Measurements from ENCODE around the gene RREB1. TPM values are rescaled to one million over a fixed set of nuclear protein-coding genes. Genes with fewer than 3 reads are reported as not detected.

Gene RREB1
- total RNA-seq, 1 donor from 2014 or later = 17.5 TPM

DNA sequence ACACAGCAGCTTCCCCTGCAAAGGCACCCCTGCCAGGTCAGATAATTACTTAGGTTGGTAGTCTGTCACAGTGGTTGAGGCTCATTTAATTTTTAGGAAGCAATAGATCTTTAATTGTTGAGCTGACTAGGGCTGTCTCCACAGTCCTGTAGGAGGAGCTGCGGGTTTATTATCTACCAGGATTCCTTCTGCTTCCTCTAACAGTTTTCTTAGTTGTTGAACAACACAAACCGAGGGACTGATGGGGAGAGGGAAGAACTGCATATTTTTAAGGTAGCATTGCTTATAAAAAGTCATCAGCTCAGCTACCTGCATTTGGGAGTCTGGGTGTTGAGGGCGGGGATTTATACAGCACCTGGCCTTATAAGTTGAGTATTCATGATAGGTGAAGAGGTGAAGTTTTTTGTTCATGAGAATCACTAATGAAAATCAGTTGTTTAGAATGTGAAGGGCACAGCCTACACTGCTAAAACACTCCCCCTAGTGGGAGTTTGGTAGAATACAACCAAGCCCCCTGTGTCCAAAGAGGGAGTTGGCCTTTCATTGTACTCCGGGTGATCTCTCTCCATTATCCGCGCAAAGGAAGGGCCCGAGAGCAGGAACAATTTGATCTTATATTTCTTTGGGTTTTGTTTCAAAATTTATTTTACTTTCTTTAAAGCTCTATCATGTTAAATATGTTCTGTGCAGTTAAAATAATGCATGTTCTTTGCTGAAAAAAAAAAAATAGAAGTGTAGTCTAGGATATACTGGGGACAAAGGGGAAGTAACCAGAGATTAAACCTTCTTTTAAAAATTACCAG is 135.6 kb downstream of the RREB1 start:
- peak; percentile 63 to 77 for DNase-seq (ENCODE audit: low read depth in 2 of 2)

DNA sequence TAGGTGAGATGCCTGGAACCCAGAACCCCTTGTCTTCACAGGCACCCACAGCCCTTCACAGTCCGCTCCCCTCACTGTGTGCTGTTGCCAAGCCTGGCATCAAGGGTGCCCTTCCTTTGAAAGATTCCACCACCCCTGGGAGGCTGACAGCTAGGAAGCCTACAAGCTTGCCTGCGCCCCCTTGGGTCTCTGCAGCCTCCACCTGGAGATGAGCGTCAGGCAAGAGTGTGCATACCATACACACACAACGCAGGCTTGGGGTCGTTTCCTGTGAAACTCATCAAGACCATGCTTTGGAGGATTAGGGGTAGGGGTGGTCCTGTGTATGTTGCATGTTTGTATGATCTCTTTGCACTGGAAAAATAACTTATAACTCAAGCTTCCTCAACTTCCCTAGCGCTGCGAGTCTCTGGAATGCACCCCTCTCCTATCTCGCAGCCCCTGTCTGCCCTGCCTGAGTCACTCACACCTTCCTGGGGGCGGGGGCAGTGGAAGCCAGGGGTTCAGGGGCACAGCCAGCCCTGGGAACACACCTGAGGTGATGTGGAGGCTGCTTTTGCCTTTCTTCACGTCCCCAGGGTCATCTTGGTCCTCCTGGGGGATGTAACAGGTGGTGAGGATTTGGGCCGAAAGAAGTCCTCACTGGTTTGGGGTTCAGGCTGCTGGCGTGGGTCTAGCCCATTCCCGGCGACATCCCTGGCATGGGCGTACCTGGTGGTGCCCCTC is 138.1 kb downstream of the RREB1 start:
- DNase-seq (ENCODE audit: low read depth in 2 of 2) = no peak

GRCh38 chr6:7246401-7247178 is 138.8 kb downstream of the RREB1 start:
- DNase-seq (ENCODE audit: low read depth in 2 of 2) = no peak

- DNase-seq (ENCODE audit: low read depth in 2 of 2) = no peak
Measured at GRCh38 chr6:7247179-7247456, 139.4 kb downstream of the RREB1 start.

- DNase-seq (ENCODE audit: low read depth in 2 of 2) = no peak
Measured at GRCh38 chr6:7247828-7248227, 140.1 kb downstream of the RREB1 start.

GRCh38 chr6:7249391-7249790 is 141.6 kb downstream of the RREB1 start:
- no peak for DNase-seq (ENCODE audit: low read depth in 2 of 2)

GRCh38 chr6:7249946-7250643 is 142.3 kb downstream of the RREB1 start:
- no peak for DNase-seq (ENCODE audit: low read depth in 2 of 2)

DNA sequence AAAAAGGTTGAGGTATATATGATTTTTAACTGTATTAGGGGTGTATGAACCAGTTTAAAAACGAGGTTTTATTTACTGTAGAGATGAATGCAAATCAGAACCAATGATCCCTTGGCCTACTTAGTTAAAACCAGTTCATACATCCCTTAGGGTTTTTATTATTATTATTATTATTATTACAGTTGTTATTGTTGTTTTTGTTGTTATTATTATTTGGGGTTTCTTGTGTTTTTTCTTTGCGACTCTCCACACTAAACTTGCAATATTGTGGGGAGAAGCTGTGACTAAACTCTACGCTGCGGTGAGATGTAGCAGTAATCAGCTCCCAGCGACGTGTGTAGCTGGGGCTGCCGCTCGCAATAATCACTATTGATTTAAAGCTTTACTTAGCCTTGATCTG is 143.1 kb downstream of the RREB1 start:
- no peak for DNase-seq (ENCODE audit: low read depth in 2 of 2)

DNA sequence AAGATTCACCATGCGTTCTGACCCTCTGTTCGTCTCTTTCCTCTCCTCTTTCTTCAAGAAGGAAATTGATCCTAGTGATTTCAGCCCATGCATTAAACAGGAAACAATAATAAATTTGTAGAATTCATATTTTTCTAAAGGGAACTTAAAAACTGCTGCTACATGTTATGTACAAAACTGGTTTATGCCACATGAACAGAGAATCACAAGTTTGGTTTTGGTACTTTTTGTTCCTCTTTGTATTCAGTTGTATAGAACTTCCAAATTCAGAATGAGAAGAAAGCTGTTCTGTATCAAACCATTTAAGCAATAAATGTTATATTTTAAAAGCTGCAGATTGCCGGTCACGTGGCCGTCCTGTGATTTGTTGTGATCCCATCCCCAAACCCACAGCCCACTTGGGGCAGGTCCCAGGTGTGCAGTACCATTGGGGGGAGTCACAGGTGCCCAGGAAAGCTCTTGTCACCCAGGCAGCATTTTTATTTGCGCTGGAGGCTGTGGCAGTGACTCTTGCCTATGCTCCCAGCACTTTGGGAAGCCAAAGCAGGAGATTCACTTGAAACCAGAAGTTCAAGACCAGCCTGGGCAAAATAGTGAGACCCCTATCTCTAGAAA is 144.0 kb downstream of the RREB1 start:
- DNase-seq (ENCODE audit: low read depth in 2 of 2) = no peak

- no peak for DNase-seq (ENCODE audit: low read depth in 2 of 2)
Measured at GRCh38 chr6:7252390-7252789, 144.6 kb downstream of the RREB1 start.

GRCh38 chr6:7254980-7255835 is 147.4 kb downstream of the RREB1 start:
- DNase-seq (ENCODE audit: low read depth in 2 of 2) = peak in 1 of 2 donors; percentile 17

- no peak for DNase-seq (ENCODE audit: low read depth in 2 of 2)
Measured at GRCh38 chr6:7255918-7256317, 148.2 kb downstream of the RREB1 start.

DNA sequence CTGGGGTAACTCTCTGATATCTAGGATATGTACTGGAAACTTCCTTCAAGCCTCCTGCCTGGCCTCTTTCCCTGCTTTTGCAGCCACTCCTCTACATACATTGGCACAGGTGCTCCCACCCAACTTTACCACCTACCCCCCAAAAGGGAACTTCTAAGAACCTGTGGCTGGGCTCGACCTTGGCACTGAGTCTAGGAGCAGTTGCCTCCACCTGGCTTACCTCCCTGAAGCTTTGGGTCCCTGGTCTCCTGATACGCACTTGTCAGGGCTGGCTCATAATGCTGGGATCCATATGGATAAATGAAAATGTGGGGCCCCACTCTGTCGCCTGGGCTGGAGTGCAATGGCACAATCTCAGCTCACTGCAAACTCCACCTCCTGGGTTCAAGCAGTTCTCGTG is 149.0 kb downstream of the RREB1 start:
- DNase-seq (ENCODE audit: low read depth in 2 of 2) = no peak

- DNase-seq (ENCODE audit: low read depth in 2 of 2) = no peak
Measured at GRCh38 chr6:7257521-7258230, 149.9 kb downstream of the RREB1 start.

DNA sequence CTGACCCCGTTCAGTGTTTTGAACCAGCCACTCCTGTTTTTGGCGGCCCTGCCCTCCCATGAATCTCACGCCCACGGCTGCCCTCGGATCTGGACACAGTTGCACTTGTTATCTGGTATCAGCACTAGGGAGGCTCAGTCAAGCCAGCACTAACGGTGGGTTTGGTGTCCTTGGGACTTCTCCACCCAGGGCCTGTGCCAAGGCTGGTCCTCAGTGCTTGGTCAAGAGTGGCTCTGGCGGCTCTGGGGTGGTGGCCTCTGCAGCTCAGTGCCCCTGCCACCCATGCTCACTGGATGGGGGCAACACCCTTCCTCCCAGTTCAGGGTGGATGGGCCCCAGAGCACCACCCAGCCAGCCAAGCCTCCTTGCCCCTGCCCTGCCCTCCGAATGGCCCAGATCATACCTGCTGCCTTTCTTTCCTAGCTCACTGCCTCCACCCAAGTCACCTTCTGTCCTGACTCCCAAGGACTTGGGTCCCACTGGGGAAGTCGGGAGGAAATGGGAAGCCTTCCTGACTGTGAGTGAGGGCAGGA is 150.5 kb downstream of the RREB1 start:
- DNase-seq (ENCODE audit: low read depth in 2 of 2) = no peak

- DNase-seq (ENCODE audit: low read depth in 2 of 2) = no peak
Measured at GRCh38 chr6:7260291-7261031, 152.7 kb downstream of the RREB1 start.

GRCh38 chr6:7261032-7261841 is 153.5 kb downstream of the RREB1 start:
- DNase-seq (ENCODE audit: low read depth in 2 of 2) = peak; percentile 84 to 90
